ENCODE data around the gene SIRT7. TPM values are rescaled to one million over a fixed set of nuclear protein-coding genes. Genes with fewer than 3 reads are reported as not detected.
"Not testable (repeated sequence)": the region's sequence is repeated elsewhere in the genome, so short reads cannot be mapped to it uniquely, and the experiment has no call there.

The SIRT7 gene
- total RNA-seq, 1 donor: 22.1 TPM

DNA sequence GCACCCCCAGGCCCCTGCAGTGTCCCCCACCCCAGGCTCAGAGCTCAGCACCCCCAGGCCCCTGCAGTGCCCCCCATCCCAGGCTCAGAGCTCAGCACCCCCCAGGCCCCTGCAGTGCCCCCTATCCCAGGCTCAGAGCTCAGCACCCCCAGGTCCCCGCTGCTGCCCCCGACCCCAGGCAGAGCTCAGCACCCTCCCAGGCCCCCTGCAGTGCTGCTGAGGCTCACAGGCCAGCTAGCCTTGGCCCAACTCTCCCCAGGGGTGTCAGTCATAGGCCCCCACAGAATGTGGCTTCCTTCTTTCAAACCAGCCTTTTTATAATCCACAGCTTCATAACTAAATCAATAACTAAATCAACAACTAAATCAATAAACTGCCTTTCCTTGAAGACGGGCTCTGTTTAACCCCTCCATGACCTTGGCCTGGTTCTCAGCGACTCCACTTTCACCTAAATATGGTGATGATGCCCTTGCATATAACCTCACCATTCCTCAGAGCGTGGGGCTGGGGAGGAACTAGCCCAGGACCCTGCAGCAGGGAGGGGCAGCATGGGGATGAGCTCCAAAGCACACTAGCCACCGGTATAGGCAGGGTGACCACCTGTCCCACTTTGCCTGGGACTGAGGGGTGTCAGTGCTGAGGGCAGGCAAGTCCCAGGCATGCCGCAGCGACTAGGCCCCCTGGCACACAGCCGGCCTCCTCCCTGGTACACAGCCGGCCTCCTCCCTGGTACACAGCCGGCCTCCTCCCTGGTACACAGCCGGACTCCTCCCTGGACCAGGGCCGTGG is 38.0 kb upstream of the SIRT7 start:
- Histone ChIP-seq H3K4me1 (ENCODE audit: insufficient read depth, low read length) (no peaks in the 10 kb centered on the region), H3K4me2 (ENCODE audit: insufficient read depth, low read length) (no peak overlapping the region), H3K27ac (ENCODE audit: low read depth, low read length) (no peak overlapping the region), H3K4me3 (ENCODE audit: insufficient read depth, low read length) (no peak overlapping the region), H3K79me2 (ENCODE audit: insufficient read depth, low read length) (no peaks in the 10 kb centered on the region), H4K20me1 (ENCODE audit: insufficient read depth, low read length) (peaks cover 3% of the 10 kb centered on the region), H3K36me3 (ENCODE audit: insufficient read depth, low read length) (no peaks in the 10 kb centered on the region), H3K9me3 (ENCODE audit: low read depth, low read length) (no peaks in the 10 kb centered on the region), H2AFZ (ENCODE audit: low read length) (no peak overlapping the region), H3K27me3 (ENCODE audit: insufficient read depth, low read length) (peaks cover 24% of the 10 kb centered on the region)
- TF ChIP-seq, protein P1, sequence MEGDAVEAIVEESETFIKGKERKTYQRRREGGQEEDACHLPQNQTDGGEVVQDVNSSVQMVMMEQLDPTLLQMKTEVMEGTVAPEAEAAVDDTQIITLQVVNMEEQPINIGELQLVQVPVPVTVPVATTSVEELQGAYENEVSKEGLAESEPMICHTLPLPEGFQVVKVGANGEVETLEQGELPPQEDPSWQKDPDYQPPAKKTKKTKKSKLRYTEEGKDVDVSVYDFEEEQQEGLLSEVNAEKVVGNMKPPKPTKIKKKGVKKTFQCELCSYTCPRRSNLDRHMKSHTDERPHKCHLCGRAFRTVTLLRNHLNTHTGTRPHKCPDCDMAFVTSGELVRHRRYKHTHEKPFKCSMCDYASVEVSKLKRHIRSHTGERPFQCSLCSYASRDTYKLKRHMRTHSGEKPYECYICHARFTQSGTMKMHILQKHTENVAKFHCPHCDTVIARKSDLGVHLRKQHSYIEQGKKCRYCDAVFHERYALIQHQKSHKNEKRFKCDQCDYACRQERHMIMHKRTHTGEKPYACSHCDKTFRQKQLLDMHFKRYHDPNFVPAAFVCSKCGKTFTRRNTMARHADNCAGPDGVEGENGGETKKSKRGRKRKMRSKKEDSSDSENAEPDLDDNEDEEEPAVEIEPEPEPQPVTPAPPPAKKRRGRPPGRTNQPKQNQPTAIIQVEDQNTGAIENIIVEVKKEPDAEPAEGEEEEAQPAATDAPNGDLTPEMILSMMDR (IDR thresholded peaks at IDR 0.05; ENCODE audit: extremely low read depth, low read depth, low read length): no peak
- DNase-seq (ENCODE audit: insufficient read length, low spot score, missing footprints): peak; percentile 74

DNA sequence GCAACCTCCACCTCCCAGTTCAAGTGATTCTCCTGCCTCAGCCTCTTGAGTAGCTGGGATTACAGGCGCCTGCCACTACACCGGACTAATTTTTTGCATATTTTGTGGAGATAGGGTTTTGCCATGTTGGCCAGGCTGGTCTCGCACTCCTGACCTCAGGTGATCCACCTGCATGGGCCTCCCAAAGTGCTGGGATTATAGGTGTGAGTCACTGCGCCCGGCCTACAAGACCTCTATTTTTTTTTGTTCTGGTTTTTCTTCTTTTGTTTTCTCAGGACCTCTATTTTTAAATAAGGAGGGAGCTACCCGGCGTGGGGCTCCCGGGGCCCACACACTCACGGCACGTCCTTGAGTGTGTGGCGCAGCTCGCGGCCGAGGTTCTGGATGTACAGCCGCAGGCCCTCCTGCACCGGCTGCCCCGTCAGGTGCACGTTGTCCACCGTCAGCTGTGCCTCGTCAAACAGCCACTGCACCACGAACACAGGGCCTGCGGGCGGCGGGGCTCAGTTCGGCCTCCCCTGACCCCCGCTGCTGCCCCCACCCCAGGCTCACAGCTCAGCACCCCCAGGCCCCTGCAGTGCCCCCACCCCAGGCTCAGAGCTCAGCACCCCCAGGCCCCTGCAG is 37.2 kb upstream of the SIRT7 start:
- Histone ChIP-seq H3K36me3 (ENCODE audit: insufficient read depth, low read length) (no peaks in the 10 kb centered on the region), H4K20me1 (ENCODE audit: insufficient read depth, low read length) (peaks cover 3% of the 10 kb centered on the region), H3K27me3 (ENCODE audit: insufficient read depth, low read length) (peaks cover 19% of the 10 kb centered on the region), H2AFZ (ENCODE audit: low read length) (no peak overlapping the region), H3K79me2 (ENCODE audit: insufficient read depth, low read length) (no peaks in the 10 kb centered on the region), H3K4me3 (ENCODE audit: insufficient read depth, low read length) (no peak overlapping the region), H3K9me3 (ENCODE audit: low read depth, low read length) (no peaks in the 10 kb centered on the region), H3K4me2 (ENCODE audit: insufficient read depth, low read length) (no peak overlapping the region), H3K27ac (ENCODE audit: low read depth, low read length) (no peak overlapping the region), H3K4me1 (ENCODE audit: insufficient read depth, low read length) (no peaks in the 10 kb centered on the region)
- peak; percentile 66 for DNase-seq (ENCODE audit: insufficient read length, low spot score, missing footprints)
- TF ChIP-seq, protein P1 (IDR thresholded peaks at IDR 0.05; ENCODE audit: extremely low read depth, low read depth, low read length): no peak

DNA sequence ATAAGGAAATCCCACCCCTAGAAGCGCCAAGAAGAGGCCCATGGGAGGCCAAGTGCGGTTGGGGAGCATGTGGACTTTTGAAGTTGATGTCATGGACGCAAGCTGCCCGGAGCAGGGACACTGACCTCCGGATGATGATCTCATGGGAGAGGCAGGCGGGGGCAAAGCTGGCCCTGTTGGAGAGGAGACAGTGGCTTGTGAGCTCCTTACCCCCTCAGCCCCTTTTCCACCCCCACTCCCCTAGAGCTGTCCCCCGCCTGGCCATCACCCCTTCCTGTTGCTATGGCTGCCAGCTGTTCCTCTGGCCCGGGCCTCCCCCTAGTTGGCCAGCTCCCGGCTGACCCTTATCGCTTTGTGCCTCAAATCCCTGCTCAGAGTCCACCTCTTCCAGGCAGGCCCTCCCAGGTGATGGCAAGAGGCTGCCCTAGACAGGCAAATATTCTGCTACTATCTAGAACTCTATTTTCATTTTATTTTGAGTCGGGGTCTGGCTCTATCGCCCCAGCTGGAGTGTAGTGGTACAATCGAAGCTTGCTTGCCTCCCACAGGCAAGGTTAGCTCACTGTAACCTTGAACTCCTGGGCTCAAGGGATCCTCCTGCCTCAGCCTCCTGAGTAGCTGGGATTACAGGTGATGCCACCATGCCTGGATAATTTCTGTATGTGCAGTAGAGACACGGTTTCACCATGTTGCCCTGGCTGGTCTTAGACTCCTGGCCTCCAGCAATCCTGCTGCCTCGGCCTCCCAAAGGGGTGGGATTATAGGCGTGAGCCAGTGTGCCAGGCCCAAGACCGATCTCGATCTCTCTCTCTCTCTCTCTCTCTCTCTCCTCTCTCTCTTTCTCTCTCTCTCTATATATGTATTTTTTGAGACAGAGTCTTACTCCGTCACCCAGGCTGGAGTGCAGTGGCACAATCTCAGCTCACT is 36.4 kb upstream of the SIRT7 start:
- no peaks in the 10 kb centered on the region for H3K79me2 ChIP-seq (ENCODE audit: insufficient read depth, low read length)
- TF ChIP-seq, protein P1 (IDR thresholded peaks at IDR 0.05; ENCODE audit: extremely low read depth, low read depth, low read length): no peak
- peak; percentile 60 for DNase-seq (ENCODE audit: insufficient read length, low spot score, missing footprints)
- no peak overlapping the region for H3K27ac ChIP-seq (ENCODE audit: low read depth, low read length)
- H3K36me3 ChIP-seq (ENCODE audit: insufficient read depth, low read length): no peaks in the 10 kb centered on the region
- no peaks in the 10 kb centered on the region for H3K9me3 ChIP-seq (ENCODE audit: low read depth, low read length)
- H3K27me3 ChIP-seq (ENCODE audit: insufficient read depth, low read length): peaks cover 14% of the 10 kb centered on the region
- peaks cover 3% of the 10 kb centered on the region for H4K20me1 ChIP-seq (ENCODE audit: insufficient read depth, low read length)
- H3K4me1 ChIP-seq (ENCODE audit: insufficient read depth, low read length): no peaks in the 10 kb centered on the region
- H2AFZ ChIP-seq (ENCODE audit: low read length): no peak overlapping the region
- no peak overlapping the region for H3K4me3 ChIP-seq (ENCODE audit: insufficient read depth, low read length)
- H3K4me2 ChIP-seq (ENCODE audit: insufficient read depth, low read length): no peak overlapping the region

DNA sequence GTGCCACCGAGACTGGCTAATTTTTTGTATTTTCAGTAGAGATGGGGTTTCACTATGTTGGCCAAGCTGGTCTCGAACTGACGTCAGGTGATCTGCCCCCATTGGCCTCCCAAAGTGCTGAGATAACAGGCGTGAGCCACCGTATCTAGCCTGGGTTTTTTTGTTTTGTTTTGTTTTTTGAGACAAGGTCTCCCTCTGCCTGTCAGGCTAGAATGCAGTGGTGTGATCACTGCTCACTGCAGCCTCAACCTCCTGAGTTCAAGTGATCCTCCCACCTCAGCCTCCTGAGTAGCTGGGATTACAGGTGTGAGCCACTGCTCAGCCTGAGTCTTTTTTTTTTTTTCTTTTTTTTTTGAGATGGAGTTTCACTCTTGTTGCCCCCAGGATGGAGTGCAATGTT is 35.5 kb upstream of the SIRT7 start:
- not testable (repeated sequence) for H3K27me3 ChIP-seq (ENCODE audit: insufficient read depth, low read length); H3K27ac ChIP-seq (ENCODE audit: low read depth, low read length); H3K4me3 ChIP-seq (ENCODE audit: insufficient read depth, low read length); H3K9me3 ChIP-seq (ENCODE audit: low read depth, low read length); H4K20me1 ChIP-seq (ENCODE audit: insufficient read depth, low read length); H3K4me1 ChIP-seq (ENCODE audit: insufficient read depth, low read length); H3K4me2 ChIP-seq (ENCODE audit: insufficient read depth, low read length); DNase-seq (ENCODE audit: insufficient read length, low spot score, missing footprints); H3K36me3 ChIP-seq (ENCODE audit: insufficient read depth, low read length); H3K79me2 ChIP-seq (ENCODE audit: insufficient read depth, low read length); H2AFZ ChIP-seq (ENCODE audit: low read length)
